GM23338 (cell line): ENCODE results near the gene SP140L. TPM values are rescaled to one million over a fixed set of nuclear protein-coding genes. Genes with fewer than 3 reads are reported as not detected.

Source experiments
- ATAC-seq: fragments of 200-7000 bp; cut with Tn5 transposase; 3 replicates; pipeline ENCODE4 v1.9.1; 2020
- DNase-seq: peaks from one replicate; pipeline ENCODE4 v3.0.0-alpha.2; 2015; ENCODE audit warnings: low spot score
- H2AFZ ChIP-seq: fragments of 200-600 bp; sonication (generic); 2 replicates; pipeline ENCODE4 v1.8.0; 2016; ENCODE audit warnings: antibody characterized with exemption, mild to moderate bottlenecking, moderate library complexity
- H3F3A ChIP-seq: fragments of 200-600 bp; sonication (generic); replicated peaks from 2 replicates; pipeline ENCODE4 v1.8.0; 2017; ENCODE audit warnings: antibody characterized with exemption, mixed run types, low read depth
- H3K27ac ChIP-seq: fragments of 200-600 bp; sonication (generic); 2 replicates; pipeline ENCODE4 v1.6.1; 2016; ENCODE audit warnings: low read depth
- H3K27me3 ChIP-seq: fragments of 200-600 bp; sonication (generic); 2 replicates; pipeline ENCODE4 v1.8.0; 2016; ENCODE audit warnings: mild to moderate bottlenecking, mixed run types, moderate library complexity; ENCODE audit not compliant: insufficient read depth
- H3K36me3 ChIP-seq: fragments of 200-600 bp; sonication (generic); 2 replicates; pipeline ENCODE4 v1.8.0; 2016; ENCODE audit warnings: mild to moderate bottlenecking; ENCODE audit not compliant: insufficient read depth
- H3K4me1 ChIP-seq: fragments of 200-600 bp; sonication (generic); 2 replicates; pipeline ENCODE4 v1.8.0; 2016; ENCODE audit warnings: mild to moderate bottlenecking, moderate library complexity; ENCODE audit not compliant: insufficient read depth
- H3K4me2 ChIP-seq: fragments of 200-600 bp; sonication (generic); 2 replicates; pipeline ENCODE4 v1.7.1; 2017; ENCODE audit warnings: mixed run types
- H3K4me3 ChIP-seq: fragments of 200-600 bp; sonication (generic); 2 replicates; pipeline ENCODE4 v1.6.1; 2016; ENCODE audit warnings: mixed run types
- H3K79me2 ChIP-seq: fragments of 200-600 bp; sonication (generic); replicated peaks from 2 replicates; pipeline ENCODE4 v1.8.0; 2017; ENCODE audit warnings: mild to moderate bottlenecking; ENCODE audit not compliant: insufficient read depth
- H3K9me2 ChIP-seq: fragments of 200-600 bp; sonication (generic); 2 replicates; pipeline ENCODE4 v1.8.0; 2017; ENCODE audit not compliant: insufficient read depth
- H4K20me1 ChIP-seq: fragments of 200-600 bp; sonication (generic); replicated peaks from 2 replicates; pipeline ENCODE4 v1.8.0; 2017; ENCODE audit warnings: mild to moderate bottlenecking; ENCODE audit not compliant: insufficient read depth
- H3K27ac Mint-ChIP-seq: 2 replicates; pipeline ENCODE4 v1.8.0; 2020; ENCODE audit warnings: inconsistent platforms, mild to moderate bottlenecking, moderate library complexity, mixed read lengths
- H3K27me3 Mint-ChIP-seq: 3 replicates; pipeline ENCODE4 v1.8.0; 2022; ENCODE audit warnings: low read depth, mild to moderate bottlenecking, moderate library complexity, mixed read lengths, inconsistent platforms; ENCODE audit not compliant: insufficient read depth, poor library complexity
- H3K36me3 Mint-ChIP-seq: 3 replicates; pipeline ENCODE4 v1.8.0; 2021; ENCODE audit warnings: low read depth, mild to moderate bottlenecking, inconsistent platforms, moderate library complexity, mixed read lengths
- H3K4me1 Mint-ChIP-seq: 3 replicates; pipeline ENCODE4 v1.8.0; 2020; ENCODE audit warnings: mild to moderate bottlenecking, inconsistent platforms, mixed read lengths
- H3K4me3 Mint-ChIP-seq: 3 replicates; pipeline ENCODE4 v1.8.0; 2021; ENCODE audit warnings: moderate library complexity, mild to moderate bottlenecking, inconsistent platforms, mixed read lengths
- H3K9me3 Mint-ChIP-seq: 3 replicates; pipeline ENCODE4 v1.8.0; 2020; ENCODE audit warnings: moderate library complexity, mild to moderate bottlenecking, inconsistent platforms, mixed read lengths
- ETS1 ChIP-seq: IDR thresholded peaks from 2 replicates; pipeline ENCODE4 v1.6.1; 2016; ENCODE audit warnings: antibody characterized with exemption
- EZH2 ChIP-seq: fragments of 200-600 bp; sonication (generic); IDR thresholded peaks from one replicate; pipeline ENCODE4 v1.8.0; 2017; ENCODE audit warnings: antibody characterized with exemption, mild to moderate bottlenecking, low read depth; ENCODE audit not compliant: unreplicated experiment
- JUNB ChIP-seq: IDR thresholded peaks from one replicate; pipeline ENCODE4 v1.6.1; 2016; ENCODE audit warnings: antibody characterized with exemption; ENCODE audit not compliant: unreplicated experiment
- ZNF114 ChIP-seq: fragments of 250-450 bp; sonication (Bioruptor Pico); IDR thresholded peaks from 2 replicates; pipeline ENCODE4 v1.5.0; 2020; ENCODE audit warnings: mild to moderate bottlenecking, moderate library complexity
- ZNF331 ChIP-seq: fragments of 250-450 bp; sonication (Bioruptor Pico); IDR thresholded peaks from 2 replicates; pipeline ENCODE4 v1.5.0; 2020; ENCODE audit warnings: low read depth, mild to moderate bottlenecking, moderate library complexity
- polyA plus RNA-seq: library from polyadenylated mRNA; unstranded; fragments of >200 nt; fragmentation: Nextera tagmentation; extraction: Ambion mirVana; gene quantifications from 2 replicates; pipeline ENCODE4 v1.2.1, GENCODE V29; 2016
- total RNA-seq: library from RNA; depleted of rRNA; stranded (reverse); fragments of >200 nt; shearing (Covaris generic); gene quantifications from 2 replicates; pipeline ENCODE4 v1.2.3, GENCODE V29; 2014
- TF ChIP-seq, protein P1 (sequence below): IDR thresholded peaks from one replicate; pipeline ENCODE4 v1.6.1; 2018; ENCODE audit warnings: antibody characterized with exemption; ENCODE audit not compliant: unreplicated experiment
- TF ChIP-seq, protein P2 (sequence below): fragments of 250-450 bp; sonication (Bioruptor Pico); IDR thresholded peaks from 2 replicates; pipeline ENCODE4 v1.5.0; 2020; ENCODE audit warnings: mild to moderate bottlenecking, moderate library complexity
- TF ChIP-seq, protein P3 (sequence below), 2 experiments: fragments of 200-600 bp in 1 of 2; sonication (generic) in 1 of 2; conservative IDR thresholded peaks; 2 replicates each; pipeline versions ENCODE4 v1.5.1 to v1.6.1; 2016 to 2017; ENCODE audit warnings: antibody characterized with exemption in 2 of 2, low read depth in 2 of 2, mild to moderate bottlenecking in 2 of 2, moderate library complexity in 1 of 2

SP140L gene
- total and polyA plus RNA-seq, 2 experiments from 2014 or later = 1.3 to 1.7 TPM

GRCh38 chr2:230330725-230331124 is 3.7 kb downstream of the SP140L start (continued):
- TF ChIP-seq, protein P1, sequence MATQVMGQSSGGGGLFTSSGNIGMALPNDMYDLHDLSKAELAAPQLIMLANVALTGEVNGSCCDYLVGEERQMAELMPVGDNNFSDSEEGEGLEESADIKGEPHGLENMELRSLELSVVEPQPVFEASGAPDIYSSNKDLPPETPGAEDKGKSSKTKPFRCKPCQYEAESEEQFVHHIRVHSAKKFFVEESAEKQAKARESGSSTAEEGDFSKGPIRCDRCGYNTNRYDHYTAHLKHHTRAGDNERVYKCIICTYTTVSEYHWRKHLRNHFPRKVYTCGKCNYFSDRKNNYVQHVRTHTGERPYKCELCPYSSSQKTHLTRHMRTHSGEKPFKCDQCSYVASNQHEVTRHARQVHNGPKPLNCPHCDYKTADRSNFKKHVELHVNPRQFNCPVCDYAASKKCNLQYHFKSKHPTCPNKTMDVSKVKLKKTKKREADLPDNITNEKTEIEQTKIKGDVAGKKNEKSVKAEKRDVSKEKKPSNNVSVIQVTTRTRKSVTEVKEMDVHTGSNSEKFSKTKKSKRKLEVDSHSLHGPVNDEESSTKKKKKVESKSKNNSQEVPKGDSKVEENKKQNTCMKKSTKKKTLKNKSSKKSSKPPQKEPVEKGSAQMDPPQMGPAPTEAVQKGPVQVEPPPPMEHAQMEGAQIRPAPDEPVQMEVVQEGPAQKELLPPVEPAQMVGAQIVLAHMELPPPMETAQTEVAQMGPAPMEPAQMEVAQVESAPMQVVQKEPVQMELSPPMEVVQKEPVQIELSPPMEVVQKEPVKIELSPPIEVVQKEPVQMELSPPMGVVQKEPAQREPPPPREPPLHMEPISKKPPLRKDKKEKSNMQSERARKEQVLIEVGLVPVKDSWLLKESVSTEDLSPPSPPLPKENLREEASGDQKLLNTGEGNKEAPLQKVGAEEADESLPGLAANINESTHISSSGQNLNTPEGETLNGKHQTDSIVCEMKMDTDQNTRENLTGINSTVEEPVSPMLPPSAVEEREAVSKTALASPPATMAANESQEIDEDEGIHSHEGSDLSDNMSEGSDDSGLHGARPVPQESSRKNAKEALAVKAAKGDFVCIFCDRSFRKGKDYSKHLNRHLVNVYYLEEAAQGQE = no peak
- no peak for TF ChIP-seq ZNF331 (CRISPR knock-in tag)

DNA sequence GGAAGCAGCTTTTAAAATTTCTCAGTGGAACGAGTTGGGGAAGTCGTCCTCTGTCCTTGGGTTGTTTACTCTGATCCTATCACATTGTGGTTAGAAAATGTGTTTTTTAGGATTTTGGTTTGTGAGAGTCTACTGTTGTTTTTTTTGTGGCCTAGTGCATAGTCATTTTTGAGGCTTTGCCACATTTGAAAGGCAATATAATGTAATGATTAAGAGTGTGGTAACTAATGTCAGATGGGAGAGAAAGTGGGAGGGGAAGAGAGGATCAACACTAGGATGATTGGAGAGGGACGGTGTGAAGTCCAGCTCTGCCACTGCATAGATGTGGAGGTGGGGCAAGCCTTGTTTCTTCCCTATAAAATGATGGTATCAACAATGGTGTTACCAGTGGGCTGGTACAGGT is 8.5 kb downstream of the SP140L start:
- no peak overlapping the region for H3K27ac Mint-ChIP-seq
- TF ChIP-seq, protein P2, sequence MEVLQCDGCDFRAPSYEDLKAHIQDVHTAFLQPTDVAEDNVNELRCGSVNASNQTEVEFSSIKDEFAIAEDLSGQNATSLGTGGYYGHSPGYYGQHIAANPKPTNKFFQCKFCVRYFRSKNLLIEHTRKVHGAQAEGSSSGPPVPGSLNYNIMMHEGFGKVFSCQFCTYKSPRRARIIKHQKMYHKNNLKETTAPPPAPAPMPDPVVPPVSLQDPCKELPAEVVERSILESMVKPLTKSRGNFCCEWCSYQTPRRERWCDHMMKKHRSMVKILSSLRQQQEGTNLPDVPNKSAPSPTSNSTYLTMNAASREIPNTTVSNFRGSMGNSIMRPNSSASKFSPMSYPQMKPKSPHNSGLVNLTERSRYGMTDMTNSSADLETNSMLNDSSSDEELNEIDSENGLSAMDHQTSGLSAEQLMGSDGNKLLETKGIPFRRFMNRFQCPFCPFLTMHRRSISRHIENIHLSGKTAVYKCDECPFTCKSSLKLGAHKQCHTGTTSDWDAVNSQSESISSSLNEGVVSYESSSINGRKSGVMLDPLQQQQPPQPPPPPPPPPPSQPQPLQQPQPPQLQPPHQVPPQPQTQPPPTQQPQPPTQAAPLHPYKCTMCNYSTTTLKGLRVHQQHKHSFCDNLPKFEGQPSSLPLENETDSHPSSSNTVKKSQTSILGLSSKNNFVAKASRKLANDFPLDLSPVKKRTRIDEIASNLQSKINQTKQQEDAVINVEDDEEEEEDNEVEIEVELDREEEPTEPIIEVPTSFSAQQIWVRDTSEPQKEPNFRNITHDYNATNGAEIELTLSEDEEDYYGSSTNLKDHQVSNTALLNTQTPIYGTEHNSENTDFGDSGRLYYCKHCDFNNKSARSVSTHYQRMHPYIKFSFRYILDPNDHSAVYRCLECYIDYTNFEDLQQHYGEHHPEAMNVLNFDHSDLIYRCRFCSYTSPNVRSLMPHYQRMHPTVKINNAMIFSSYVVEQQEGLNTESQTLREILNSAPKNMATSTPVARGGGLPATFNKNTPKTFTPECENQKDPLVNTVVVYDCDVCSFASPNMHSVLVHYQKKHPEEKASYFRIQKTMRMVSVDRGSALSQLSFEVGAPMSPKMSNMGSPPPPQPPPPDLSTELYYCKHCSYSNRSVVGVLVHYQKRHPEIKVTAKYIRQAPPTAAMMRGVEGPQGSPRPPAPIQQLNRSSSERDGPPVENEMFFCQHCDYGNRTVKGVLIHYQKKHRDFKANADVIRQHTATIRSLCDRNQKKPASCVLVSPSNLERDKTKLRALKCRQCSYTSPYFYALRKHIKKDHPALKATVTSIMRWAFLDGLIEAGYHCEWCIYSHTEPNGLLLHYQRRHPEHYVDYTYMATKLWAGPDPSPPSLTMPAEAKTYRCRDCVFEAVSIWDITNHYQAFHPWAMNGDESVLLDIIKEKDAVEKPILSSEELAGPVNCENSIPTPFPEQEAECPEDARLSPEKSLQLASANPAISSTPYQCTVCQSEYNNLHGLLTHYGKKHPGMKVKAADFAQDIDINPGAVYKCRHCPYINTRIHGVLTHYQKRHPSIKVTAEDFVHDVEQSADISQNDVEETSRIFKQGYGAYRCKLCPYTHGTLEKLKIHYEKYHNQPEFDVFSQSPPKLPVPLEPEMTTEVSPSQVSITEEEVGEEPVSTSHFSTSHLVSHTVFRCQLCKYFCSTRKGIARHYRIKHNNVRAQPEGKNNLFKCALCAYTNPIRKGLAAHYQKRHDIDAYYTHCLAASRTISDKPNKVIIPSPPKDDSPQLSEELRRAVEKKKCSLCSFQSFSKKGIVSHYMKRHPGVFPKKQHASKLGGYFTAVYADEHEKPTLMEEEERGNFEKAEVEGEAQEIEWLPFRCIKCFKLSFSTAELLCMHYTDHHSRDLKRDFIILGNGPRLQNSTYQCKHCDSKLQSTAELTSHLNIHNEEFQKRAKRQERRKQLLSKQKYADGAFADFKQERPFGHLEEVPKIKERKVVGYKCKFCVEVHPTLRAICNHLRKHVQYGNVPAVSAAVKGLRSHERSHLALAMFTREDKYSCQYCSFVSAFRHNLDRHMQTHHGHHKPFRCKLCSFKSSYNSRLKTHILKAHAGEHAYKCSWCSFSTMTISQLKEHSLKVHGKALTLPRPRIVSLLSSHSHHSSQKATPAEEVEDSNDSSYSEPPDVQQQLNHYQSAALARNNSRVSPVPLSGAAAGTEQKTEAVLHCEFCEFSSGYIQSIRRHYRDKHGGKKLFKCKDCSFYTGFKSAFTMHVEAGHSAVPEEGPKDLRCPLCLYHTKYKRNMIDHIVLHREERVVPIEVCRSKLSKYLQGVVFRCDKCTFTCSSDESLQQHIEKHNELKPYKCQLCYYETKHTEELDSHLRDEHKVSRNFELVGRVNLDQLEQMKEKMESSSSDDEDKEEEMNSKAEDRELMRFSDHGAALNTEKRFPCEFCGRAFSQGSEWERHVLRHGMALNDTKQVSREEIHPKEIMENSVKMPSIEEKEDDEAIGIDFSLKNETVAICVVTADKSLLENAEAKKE (CRISPR knock-in tag) = no peak
- TF ChIP-seq ZNF114 (no peak), ETS1 (no peak), EZH2 (no peak), JUNB (no peak)
- TF ChIP-seq, protein P3, sequence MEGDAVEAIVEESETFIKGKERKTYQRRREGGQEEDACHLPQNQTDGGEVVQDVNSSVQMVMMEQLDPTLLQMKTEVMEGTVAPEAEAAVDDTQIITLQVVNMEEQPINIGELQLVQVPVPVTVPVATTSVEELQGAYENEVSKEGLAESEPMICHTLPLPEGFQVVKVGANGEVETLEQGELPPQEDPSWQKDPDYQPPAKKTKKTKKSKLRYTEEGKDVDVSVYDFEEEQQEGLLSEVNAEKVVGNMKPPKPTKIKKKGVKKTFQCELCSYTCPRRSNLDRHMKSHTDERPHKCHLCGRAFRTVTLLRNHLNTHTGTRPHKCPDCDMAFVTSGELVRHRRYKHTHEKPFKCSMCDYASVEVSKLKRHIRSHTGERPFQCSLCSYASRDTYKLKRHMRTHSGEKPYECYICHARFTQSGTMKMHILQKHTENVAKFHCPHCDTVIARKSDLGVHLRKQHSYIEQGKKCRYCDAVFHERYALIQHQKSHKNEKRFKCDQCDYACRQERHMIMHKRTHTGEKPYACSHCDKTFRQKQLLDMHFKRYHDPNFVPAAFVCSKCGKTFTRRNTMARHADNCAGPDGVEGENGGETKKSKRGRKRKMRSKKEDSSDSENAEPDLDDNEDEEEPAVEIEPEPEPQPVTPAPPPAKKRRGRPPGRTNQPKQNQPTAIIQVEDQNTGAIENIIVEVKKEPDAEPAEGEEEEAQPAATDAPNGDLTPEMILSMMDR (conservative IDR thresholded peaks at IDR 0.05; ENCODE audit: low read depth in 2 of 2) = no peak
- TF ChIP-seq, protein P1 = no peak

More for the DNA sequence above, 8.5 kb downstream of the SP140L start:
- Mint-ChIP-seq H3K27me3 (peaks cover 1% of the 10 kb centered on the region), H3K4me3 (no peak overlapping the region), H3K4me1 (peaks cover 3% of the 10 kb centered on the region; the same call in 2 of the 3 replicates), H3K36me3 (no peaks in the 10 kb centered on the region), H3K9me3 (no peaks in the 10 kb centered on the region)
- H3F3A ChIP-seq = no peaks in the 10 kb centered on the region
- H3K9me2 ChIP-seq = no peaks in the 10 kb centered on the region
- H3K4me2 ChIP-seq = no peak overlapping the region
- H3K79me2 ChIP-seq = no peaks in the 10 kb centered on the region
- no peaks in the 10 kb centered on the region for H3K27me3 ChIP-seq
- peak overlapping the region; percentile 53; the same call in 1 of the 2 replicates for H2AFZ ChIP-seq
- ATAC-seq (no peak), DNase-seq (no peak)
- H3K27ac ChIP-seq = no peak overlapping the region
- H3K4me3 ChIP-seq = no peak overlapping the region
- H4K20me1 ChIP-seq = no peaks in the 10 kb centered on the region
- H3K4me1 ChIP-seq = 0 out of 2 replicates have a peak, but pooled peaks cover 6% of the 10 kb centered on the region
- no peaks in the 10 kb centered on the region for H3K36me3 ChIP-seq
